HCT116 (cell line): ENCODE data around the gene KRTAP10-7.

ENCODE experiments used
- CEBPB ChIP-seq: IDR thresholded peaks from 2 replicates; pipeline ENCODE4 v1.6.1; 2012; ENCODE audit warnings: low read depth
- CTCF ChIP-seq, 3 experiments: fragments of 200-600 bp in 1 of 3; sonication (generic) in 1 of 3; IDR thresholded peaks in 2 of 3; conservative IDR thresholded peaks in 1 of 3; 2 replicates each; pipeline ENCODE4 v1.5.1; 2012 to 2017; ENCODE audit warnings: low read depth in 2 of 3, low read length in 2 of 3, antibody characterized with exemption in 1 of 3, borderline replicate concordance in 1 of 3, control low read depth in 1 of 3, mild to moderate bottlenecking in 1 of 3, mixed read lengths in 1 of 3, mixed run types in 1 of 3, moderate library complexity in 1 of 3; ENCODE audit not compliant: insufficient read depth in 1 of 3
- EZH2 ChIP-seq: fragments of 200-600 bp; sonication (generic); IDR thresholded peaks from 2 replicates; pipeline ENCODE4 v1.6.1; 2017; ENCODE audit warnings: antibody characterized with exemption, mixed run types
- POLR2AphosphoS5 ChIP-seq: IDR thresholded peaks from 2 replicates; pipeline ENCODE4 v1.6.1; 2011; ENCODE audit warnings: mild to moderate bottlenecking, low read depth, low read length, moderate library complexity

GRCh38 chr21:44628707-44629391 is 28.5 kb downstream of the KRTAP10-7 start:
- TF ChIP-seq CEBPB (no peak), CTCF (IDR thresholded peaks at IDR 0.05 in 2 of 3, conservative IDR thresholded peaks at IDR 0.05 in 1 of 3; ENCODE audit: borderline replicate concordance in 1 of 3, insufficient read depth in 1 of 3, low read depth in 2 of 3, low read length in 2 of 3) (no peak), EZH2 (no peak), POLR2AphosphoS5 (no peak)
